Measurements from ENCODE around the gene PPM1F. TPM values are rescaled to one million over a fixed set of nuclear protein-coding genes. Genes with fewer than 3 reads are reported as not detected.

PPM1F gene
- total RNA-seq, 1 experiment from 2014 or later, result 21.1 TPM

DNA sequence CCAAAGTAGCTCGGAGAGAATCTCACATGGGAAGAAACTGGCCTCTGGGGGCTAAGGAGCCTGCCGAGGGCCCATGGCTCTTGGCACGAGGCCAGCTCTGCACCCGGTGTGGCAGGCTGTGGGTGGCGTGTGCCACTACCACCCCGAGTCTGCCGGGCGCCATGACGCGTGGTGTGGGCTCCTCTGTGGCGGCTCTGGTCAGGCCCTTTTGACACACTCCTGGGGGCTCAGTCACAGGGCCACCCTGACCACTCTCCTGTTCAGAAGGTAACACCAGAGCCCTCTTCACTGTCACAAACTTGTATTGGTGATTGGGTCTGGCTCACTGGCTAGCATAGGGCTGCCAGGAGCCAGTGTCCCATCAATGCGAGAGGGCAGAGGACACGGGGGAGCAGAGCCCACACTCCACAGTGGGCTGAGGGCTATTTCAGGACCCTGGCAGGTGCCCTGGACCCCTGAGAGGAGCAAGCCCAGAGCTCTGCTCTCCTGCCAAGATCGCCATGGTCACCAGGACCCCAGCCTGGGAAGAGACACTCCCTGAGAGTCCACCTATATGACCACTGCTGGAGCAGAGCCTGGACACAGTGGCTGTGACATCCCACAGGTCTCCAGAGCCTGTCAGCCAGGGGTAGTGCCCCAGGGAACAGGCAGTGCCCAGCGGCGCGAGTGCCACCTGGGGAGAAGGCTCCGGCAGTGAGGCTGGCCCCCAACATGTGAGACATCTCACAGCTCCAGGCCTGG, 8.6 kb upstream of the PPM1F start:
- H3K4me1 Mint-ChIP-seq, result no peaks in the 10 kb centered on the region
- Histone ChIP-seq H3K79me1 (ENCODE audit: insufficient read depth, low read depth, low read length, poor library complexity, severe bottlenecking) (no peaks in the 10 kb centered on the region), H4K20me1 (ENCODE audit: control insufficient read depth, insufficient read depth, insufficient read length) (no peaks in the 10 kb centered on the region), H2AFZ (ENCODE audit: low read length) (no peak overlapping the region), H4K91ac (ENCODE audit: insufficient read length, low read depth, low read length) (no peak overlapping the region), H3K9me3 (ENCODE audit: control insufficient read depth, low read depth, low read length) (no peaks in the 10 kb centered on the region), H3K14ac (ENCODE audit: insufficient read depth, low read length) (no peak overlapping the region), H2BK120ac (ENCODE audit: low read depth, low read length, poor library complexity, severe bottlenecking) (no peak overlapping the region), H3K4me2 (ENCODE audit: insufficient read depth, insufficient read length, low read length) (no peak overlapping the region), H3K23me2 (ENCODE audit: insufficient read length, low read depth, low read length, poor library complexity, severe bottlenecking) (no peaks in the 10 kb centered on the region), H3K4ac (ENCODE audit: low read depth, low read length) (no peak overlapping the region), H2BK20ac (ENCODE audit: low read depth, low read length, poor library complexity, severe bottlenecking) (no peak overlapping the region), H2AK5ac (ENCODE audit: insufficient read length, low read length) (no peak overlapping the region), H3T11ph (ENCODE audit: low read length) (no peak overlapping the region), H3K79me2 (ENCODE audit: insufficient read depth, low read length) (no peaks in the 10 kb centered on the region), H4K8ac (replicated peaks; ENCODE audit: insufficient read length, low read depth, low read length) (no peak overlapping the region), H3K27ac (ENCODE audit: insufficient read length, low read depth, low read length) (no peak overlapping the region), H2BK5ac (ENCODE audit: insufficient read length, low read length) (no peak overlapping the region), H4K5ac (ENCODE audit: insufficient read length, low read depth, low read length) (no peak overlapping the region), H3K27me3 (ENCODE audit: insufficient read depth, low read length) (no peaks in the 10 kb centered on the region), H3K4me1 (ENCODE audit: insufficient read depth, low read length) (no peaks in the 10 kb centered on the region), H3K56ac (ENCODE audit: insufficient read length, low read depth, low read length) (no peak overlapping the region), H3K18ac (ENCODE audit: insufficient read length, low read depth, low read length) (no peak overlapping the region), H2BK15ac (ENCODE audit: low read depth, low read length) (no peak overlapping the region), H3K23ac (ENCODE audit: insufficient read length, low read depth, low read length) (no peak overlapping the region), H2BK12ac (ENCODE audit: insufficient read length, low read depth, low read length) (no peak overlapping the region), H3K9ac (ENCODE audit: extremely low read depth, insufficient read length, low read length) (no peak overlapping the region)
- WGBS (ENCODE audit: extremely low coverage, insufficient read length, low lambda C conversion rate), result no CpG with 5 or more reads among the region's 18 CpGs
- DNase-seq, result no peak
- no peak overlapping the region for H3K4me3 Mint-ChIP-seq
- TF ChIP-seq, protein P1, sequence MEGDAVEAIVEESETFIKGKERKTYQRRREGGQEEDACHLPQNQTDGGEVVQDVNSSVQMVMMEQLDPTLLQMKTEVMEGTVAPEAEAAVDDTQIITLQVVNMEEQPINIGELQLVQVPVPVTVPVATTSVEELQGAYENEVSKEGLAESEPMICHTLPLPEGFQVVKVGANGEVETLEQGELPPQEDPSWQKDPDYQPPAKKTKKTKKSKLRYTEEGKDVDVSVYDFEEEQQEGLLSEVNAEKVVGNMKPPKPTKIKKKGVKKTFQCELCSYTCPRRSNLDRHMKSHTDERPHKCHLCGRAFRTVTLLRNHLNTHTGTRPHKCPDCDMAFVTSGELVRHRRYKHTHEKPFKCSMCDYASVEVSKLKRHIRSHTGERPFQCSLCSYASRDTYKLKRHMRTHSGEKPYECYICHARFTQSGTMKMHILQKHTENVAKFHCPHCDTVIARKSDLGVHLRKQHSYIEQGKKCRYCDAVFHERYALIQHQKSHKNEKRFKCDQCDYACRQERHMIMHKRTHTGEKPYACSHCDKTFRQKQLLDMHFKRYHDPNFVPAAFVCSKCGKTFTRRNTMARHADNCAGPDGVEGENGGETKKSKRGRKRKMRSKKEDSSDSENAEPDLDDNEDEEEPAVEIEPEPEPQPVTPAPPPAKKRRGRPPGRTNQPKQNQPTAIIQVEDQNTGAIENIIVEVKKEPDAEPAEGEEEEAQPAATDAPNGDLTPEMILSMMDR (conservative IDR thresholded peaks at IDR 0.05), result no peak
- no peak overlapping the region for H3K27ac Mint-ChIP-seq
- no peaks in the 10 kb centered on the region; a peak in 1 of 5 replicates for H3K9me3 Mint-ChIP-seq
- H3K27me3 Mint-ChIP-seq (ENCODE audit: low read depth), result peaks cover 2% of the 10 kb centered on the region; the same call in 1 of the 2 replicates
- peaks cover 34 to 65% (median 54%) of the 10 kb centered on the region in 3 experiments for H3K36me3 Mint-ChIP-seq (ENCODE audit: insufficient read depth in 1 of 3, low read depth in 3 of 3)

Measured in H9 (cell line).